Measurements from ENCODE around the gene EGLN3. TPM values are rescaled to one million over a fixed set of nuclear protein-coding genes. Genes with fewer than 3 reads are reported as not detected.

The EGLN3 gene
- polyA plus RNA-seq, 1 donor = 57.9 TPM

GRCh38 chr14:33911046-33911445 is 39.8 kb downstream of the EGLN3 start:
- DNase-seq (ENCODE audit: low read depth) = no peak

- DNase-seq (ENCODE audit: low read depth) = no peak
Measured at GRCh38 chr14:33910435-33910834, 40.4 kb downstream of the EGLN3 start.

- DNase-seq (ENCODE audit: low read depth) = no peak
Measured at GRCh38 chr14:33909380-33910084, 41.3 kb downstream of the EGLN3 start.

GRCh38 chr14:33908540-33909223 is 42.2 kb downstream of the EGLN3 start:
- no peak for DNase-seq (ENCODE audit: low read depth)

- DNase-seq (ENCODE audit: low read depth) = no peak
Measured at GRCh38 chr14:33906968-33907367, 43.9 kb downstream of the EGLN3 start.

DNA sequence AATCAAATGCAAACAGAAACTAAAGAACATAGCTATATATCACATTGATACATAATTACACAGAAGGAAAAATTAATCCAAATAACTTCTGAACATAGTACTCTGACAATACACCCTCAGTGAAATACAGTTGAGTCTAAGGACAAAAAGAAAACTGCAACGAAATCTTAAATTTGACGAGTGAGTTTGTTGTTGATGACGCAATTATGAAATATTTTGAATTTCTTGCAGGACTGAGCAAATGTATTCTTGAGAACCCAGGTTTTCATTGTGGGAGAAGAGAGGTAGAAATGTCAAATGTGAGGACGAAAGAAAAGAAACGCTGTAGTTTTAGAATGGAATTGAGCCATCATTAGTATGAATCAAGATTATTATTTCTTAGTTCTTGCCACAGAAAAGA is 46.3 kb downstream of the EGLN3 start:
- no peak for DNase-seq (ENCODE audit: low read depth)

GRCh38 chr14:33903369-33903768 is 47.5 kb downstream of the EGLN3 start:
- no peak for DNase-seq (ENCODE audit: low read depth)

DNA sequence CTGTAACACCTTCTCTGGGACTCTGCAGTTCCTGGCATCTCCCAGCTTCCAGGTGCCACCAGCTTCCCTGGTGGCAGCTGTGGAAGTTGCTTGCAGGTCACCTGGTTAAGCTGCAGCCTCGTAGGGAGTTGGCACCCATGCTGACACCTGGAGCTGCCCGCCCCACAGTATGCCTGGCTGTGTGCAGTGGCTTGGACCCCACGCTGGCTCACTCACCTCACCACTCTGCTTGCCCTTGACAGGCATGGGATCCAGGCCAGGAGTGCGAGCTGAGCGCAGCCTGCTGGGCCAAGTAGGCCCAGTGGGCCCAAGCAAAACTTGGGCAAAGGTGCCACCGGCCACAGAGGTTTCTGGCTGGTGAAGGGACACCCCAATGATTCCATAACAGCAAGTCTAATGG is 48.5 kb downstream of the EGLN3 start:
- DNase-seq (ENCODE audit: low read depth) = no peak

GRCh38 chr14:33901426-33902155 is 49.3 kb downstream of the EGLN3 start:
- DNase-seq (ENCODE audit: low read depth) = no peak

DNA sequence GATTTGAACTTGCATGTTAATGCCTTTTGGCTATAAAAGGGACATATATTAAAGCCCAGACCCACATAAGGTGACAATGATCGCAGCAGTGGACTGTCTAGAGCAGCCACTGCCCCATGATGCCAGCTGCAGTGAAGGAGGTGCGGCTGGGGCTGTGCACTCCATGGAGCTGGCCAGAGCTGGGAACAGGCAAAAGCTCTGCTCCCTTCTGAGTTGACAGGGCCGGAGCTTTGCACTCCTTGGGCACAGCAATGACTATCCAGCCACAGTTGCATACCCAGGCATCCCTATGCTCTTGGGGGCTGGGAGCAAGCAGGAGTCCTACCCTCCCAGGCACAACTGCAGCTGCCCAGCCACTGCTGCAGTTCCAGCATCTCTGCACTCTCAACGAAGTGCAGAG is 50.2 kb downstream of the EGLN3 start:
- no peak for DNase-seq (ENCODE audit: low read depth)

- no peak for DNase-seq (ENCODE audit: low read depth)
Measured at GRCh38 chr14:33899723-33900341, 51.0 kb downstream of the EGLN3 start.

DNA sequence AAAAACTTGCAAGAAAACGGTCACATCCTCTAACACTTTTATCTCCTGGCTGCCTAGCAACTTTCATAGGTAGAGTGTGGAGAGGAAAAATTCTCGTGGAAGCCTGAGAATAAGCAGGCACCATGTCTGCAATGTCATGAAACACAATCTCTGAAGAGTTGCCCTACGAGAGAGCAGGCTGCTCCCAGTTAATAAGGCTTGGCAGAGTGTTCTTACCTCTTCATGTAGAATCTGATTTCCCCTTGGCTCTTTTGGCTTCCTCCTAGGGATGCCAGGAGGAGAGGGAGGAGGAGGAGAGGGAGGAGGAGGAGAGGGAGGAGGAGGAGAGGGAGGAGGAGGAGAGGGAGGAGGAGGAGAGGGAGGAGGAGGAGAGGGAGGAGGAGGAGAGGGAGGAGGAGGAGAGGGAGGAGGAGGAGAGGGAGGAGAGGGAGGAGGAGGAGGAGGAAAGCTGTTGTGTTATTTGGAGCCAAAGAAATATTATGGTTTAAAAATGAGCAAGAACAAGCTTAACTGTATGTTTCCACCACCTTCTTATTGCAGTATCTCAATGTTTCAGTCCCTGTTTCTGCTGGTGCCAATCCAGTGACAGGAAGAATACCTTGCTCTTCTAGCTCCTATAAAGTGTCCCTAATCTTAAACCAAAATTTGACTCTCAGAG is 52.9 kb downstream of the EGLN3 start:
- no peak for DNase-seq (ENCODE audit: low read depth)

DNA sequence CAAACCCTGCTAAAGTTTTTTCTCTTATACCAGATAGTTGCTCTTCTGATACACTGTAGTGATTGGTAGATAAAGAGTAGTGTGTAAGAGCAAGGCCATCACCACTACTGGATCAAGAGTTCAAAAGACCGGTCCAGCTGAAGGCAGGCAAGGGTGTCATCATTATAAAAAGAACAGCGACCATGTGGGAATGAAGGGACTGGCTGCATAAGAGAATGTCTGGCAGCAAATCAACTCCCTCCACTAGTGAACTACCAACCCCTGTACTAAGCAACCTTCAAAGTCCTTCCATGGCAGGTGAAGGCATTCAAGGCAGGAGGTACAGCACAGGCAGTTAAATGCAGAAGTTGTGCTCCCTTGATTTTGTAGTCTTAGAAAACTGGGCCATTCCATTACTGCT is 53.5 kb downstream of the EGLN3 start:
- DNase-seq (ENCODE audit: low read depth) = no peak

DNA sequence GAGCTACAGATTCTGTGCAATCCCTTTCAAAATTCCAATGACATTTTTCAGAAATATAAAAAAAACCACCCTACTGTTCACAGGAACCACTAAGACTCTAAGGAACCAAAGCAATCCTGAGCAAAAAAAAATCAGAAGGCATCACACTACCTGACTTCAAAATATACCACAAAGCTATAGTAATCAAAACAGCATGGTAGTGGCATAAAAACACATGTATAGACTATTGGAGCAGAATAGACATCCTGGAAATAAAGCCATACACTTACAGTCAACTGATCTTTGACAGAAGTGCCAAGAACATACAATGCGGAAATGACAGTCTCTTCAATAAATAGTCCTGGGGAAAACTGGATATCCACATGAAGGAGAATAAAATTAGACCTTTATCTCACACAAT is 56.5 kb downstream of the EGLN3 start:
- DNase-seq (ENCODE audit: low read depth) = no peak

DNA sequence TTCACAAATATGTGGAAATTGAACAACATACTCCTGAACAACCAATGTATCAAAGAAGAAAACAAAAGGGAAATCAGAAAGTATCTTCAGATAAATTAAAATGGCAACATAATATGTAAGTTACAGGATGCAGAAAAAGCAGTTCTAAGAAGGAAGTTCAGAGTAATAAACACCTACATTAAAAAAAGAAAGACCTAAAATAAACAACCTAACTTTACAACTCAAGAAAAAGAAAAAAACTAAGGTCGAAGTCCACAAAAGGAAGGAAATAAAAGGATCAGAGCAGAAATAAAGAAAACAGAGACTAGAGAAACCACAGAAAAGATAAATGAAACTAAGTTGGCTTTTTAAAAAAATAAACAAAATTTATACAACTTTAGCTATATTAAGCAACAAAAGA is 59.2 kb downstream of the EGLN3 start:
- DNase-seq (ENCODE audit: low read depth) = no peak

GRCh38 chr14:33884916-33885315 is 66.0 kb downstream of the EGLN3 start:
- no peak for DNase-seq (ENCODE audit: low read depth)

GRCh38 chr14:33880330-33880729 is 70.5 kb downstream of the EGLN3 start:
- no peak for DNase-seq (ENCODE audit: low read depth)

DNA sequence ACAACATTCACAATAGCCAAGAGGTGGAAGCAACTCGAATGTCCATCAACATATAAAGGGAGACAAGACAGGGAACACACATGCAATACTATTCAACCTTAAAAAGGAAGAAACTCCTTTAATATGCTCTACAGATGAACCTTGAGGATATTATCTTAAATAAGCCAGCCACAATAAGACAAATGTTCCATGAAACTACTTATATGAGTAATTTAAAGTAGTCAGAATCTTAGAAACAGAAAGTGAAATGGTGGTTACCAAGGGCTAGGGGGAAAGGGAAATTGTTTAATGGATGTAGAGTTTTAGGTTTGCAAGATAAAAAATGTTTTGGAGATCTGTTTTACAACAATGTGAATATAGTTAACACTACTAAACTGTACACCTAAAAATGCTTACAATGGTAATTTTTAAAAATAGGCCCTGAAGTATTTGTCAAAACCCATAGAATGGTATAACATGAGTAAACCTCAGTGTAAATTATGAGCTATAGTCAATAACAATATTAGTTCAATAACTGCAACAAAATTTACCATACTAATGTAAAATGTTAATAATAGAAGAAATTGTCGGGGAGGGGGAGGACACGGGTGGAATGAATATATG is 71.1 kb downstream of the EGLN3 start:
- DNase-seq (ENCODE audit: low read depth) = no peak

DNA sequence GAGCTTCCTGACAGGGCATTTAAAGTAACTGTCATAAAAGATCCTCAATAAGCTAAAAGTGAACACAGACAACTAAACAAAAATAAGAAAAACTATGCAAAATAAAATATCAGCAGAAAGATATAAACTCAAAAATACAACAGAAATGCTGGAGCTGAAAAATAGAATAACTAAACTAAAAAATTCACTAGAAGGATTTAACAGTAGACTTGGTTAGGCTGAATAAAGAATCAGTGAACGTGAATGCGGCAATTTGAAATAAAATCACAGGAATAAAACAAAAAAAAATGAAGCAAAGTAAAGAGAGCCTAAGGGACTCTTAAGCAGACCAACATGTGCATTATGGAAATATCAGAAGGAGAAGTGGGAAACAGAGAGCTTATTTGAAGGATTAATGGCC is 74.6 kb downstream of the EGLN3 start:
- no peak for DNase-seq (ENCODE audit: low read depth)

Measured in forelimb muscle (tissue), 1 donor.